Epidermal melanocyte (primary cell): Measurements from ENCODE around the gene NR2F1-AS1.

ENCODE experiments used
- DNase-seq: peaks from one replicate; pipeline ENCODE4 v3.0.0; 2011; ENCODE audit warnings: low spot score; ENCODE audit not compliant: insufficient read length

NR2F1-AS1 gene

DNA sequence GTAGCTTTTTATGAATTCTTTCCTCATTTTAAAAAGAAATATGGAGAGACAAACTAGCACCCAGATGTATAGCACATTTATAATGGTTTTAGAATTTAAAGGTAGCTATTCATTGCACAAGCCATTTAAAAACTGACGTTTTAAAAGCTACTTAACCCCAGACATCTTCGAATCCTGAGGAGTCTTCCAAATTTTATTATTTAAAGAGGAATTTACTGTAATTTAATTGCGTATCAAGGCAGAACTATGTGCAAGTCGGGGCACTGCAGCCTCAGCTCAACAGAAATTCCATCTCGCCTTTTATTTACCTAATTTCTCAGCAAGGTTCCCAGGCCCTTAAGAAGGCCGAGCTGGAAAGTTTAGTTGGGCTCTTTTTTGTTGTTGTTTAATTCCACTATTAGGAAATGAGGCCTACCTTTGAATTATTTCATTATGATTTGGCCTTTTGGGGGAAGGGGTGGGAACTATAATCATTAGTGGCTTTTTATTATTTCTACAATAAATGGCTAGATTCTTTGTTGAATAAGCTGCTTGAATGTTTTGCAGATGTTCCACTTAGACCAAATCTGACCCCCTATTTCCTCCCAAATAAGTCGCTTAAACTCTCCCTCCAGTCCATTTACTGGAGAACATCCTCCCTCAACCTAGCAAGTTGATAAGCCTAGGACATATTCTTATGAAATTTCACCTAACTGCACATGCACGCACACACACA lies 22.2 kb upstream of the NR2F1-AS1 start:
- DNase-seq, result no peak

DNA sequence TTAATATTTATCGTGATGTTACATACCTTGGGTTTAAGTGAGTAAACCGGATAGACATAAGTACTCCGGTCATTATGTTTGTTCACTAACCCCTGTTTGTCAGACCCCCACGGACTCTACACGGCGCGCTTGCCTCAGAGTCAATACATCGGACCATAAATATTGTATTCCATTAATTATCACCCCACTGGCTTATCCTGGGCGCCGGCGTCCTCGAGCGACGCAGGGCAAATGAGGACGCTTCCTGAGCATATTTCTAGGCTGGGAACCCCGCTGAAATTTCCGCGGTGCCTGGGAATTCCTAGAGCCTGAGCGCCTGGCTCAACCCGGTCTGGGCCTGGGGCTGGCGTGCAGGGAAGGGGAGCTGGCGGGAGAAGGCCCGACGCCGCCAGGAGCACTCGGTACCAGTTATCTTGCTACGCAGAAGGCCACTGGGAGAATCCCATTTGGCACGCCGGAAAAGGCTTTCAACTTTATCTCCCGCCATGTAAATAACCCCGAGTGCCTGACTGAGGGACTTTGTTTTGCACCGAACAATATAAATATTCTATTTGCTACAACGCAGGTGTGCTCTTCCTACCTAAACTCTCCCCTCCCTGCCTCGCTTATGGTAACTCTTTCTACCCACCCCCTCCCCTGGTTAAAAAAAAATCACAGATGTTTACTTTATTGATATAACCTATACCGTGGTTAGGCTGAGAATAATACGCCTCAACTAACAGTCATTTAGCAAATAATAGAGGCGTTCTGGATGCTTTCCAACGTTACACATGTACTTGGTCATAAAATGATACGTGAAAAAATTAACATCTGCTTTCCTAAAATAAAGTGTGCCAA lies 21.4 kb upstream of the NR2F1-AS1 start:
- no peak for DNase-seq

DNA sequence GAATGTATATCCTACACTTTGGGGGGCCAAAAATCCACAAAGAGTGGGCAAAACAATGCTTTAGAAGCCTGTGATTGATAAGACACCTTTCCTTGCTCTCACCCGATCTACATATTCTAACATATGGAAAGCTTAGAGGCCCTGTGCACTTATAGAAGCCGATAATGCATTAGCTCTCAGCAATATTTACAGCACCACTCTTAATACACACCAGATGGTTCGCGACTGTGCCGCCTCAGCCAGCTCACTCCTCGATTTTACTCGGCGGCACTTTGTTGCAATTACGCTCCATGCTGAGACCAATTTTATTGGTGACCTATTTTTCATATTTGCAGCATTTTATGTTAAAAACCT lies 20.8 kb upstream of the NR2F1-AS1 start:
- DNase-seq, result no peak

DNA sequence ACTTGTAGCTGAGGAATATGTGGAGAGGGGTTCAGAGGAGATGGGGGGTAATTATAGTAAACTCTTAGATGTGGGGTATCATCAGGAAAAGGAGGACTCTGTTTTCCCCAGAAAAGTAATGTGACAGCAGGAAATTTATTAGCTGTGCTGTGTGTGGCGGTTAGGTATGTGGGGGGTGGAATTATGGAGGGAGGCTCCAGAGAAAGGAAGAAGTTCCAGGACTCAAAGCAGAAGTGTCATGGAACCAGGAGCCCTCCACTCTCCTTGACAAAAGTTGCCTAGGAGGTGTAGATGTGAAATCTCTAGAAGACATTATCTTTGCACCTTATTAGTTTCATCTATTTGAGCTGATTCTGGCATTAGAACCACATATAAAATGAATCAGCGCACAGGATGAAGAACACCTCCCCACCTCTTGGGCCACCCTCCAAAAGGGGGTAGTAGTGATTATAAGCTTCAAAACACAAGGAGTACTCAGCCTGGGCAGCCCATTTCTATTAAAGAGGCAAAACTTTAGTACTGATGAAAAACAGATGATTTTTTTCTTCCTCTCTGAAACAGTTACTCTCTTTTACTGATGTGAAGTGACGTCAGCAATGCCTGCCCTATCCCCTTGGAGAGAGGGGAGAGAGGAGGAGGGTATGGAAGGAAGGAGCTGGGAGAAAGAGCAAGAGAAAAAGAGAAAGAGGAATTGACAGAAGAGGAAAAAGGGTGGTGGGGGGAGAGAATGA lies 20.2 kb upstream of the NR2F1-AS1 start:
- DNase-seq, result no peak

DNA sequence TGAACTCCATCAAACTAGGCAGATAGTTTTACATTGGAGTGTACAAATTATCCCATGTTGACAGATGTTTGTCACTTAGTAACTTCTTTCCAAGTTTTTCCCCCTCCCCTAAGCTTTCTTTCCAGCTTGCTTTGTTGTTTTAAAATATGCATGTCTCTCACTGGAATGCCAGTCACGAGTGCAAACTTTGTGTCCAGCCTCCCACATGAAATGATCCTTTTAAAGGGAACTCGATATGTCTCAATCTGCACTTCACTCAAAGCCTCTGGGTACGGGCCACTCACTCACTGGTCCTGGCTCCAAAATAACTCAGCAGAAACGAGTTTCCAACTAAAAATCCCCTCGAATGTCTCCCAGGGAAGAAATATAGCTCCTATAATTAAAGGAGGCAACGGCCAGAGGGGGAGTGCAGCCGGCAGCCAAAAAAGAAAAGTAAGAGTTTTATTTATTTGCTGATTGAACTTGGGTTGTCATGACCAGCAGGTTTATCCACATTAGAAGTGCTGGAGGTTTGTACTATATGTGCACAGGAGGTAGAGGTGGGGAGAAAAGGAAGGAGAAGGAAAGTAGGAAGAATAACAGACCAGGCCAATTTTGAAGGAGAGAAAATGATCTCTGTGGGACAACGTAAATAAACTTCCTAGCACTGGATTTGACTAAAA lies 19.5 kb upstream of the NR2F1-AS1 start:
- no peak for DNase-seq

DNA sequence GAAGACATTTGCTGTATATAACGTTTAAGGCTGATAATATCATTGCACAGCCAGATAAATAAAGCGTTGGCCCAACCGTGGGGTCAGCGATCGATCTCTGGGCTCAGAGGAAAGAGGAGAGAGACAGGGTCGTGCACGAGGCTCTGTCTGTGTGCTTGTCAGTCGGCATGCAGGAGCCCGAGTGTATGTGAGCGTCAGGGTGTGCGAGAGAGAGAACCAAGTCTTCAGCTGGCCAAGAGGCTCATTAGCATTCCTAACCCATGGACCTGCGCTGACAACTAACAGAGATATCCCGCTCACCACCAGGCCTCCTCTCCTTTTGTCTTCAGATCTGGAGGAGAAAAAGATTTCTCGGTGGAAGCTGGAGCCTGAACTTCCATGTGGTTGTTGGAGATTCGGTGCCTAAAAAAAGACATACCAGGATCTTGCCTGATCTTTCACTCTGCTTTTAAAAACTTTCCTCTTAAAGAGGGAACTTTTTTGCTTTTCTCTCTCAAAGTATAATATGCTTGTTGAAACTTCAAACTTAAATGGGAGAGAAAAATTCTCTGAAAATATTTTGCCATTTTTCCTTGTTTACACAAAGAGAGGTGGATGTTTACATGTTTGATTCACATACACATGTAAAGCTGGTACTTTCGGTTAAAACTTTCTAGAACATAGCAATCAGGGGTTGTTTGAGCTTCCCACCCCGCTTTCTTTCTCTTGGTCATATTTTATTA lies 18.5 kb upstream of the NR2F1-AS1 start:
- no peak for DNase-seq

DNA sequence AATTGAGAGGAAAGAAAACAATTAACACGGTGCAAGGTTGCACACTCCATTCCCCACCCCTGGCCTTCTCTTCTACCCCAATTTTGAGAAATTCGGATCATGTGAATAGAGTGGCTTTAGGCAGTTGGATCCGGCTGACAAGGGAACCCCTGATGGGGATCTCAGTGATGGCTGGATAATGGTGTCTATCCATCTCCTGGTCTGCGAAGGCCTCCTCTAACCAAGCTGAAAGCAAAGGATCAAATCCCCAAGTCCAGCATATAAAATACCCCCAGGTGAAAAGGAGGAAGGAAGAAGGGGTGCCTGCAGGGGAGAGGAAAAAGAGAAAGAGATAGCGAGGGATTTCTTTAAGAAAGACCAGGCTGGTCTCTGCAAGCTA lies 18.0 kb upstream of the NR2F1-AS1 start:
- no peak for DNase-seq

DNA sequence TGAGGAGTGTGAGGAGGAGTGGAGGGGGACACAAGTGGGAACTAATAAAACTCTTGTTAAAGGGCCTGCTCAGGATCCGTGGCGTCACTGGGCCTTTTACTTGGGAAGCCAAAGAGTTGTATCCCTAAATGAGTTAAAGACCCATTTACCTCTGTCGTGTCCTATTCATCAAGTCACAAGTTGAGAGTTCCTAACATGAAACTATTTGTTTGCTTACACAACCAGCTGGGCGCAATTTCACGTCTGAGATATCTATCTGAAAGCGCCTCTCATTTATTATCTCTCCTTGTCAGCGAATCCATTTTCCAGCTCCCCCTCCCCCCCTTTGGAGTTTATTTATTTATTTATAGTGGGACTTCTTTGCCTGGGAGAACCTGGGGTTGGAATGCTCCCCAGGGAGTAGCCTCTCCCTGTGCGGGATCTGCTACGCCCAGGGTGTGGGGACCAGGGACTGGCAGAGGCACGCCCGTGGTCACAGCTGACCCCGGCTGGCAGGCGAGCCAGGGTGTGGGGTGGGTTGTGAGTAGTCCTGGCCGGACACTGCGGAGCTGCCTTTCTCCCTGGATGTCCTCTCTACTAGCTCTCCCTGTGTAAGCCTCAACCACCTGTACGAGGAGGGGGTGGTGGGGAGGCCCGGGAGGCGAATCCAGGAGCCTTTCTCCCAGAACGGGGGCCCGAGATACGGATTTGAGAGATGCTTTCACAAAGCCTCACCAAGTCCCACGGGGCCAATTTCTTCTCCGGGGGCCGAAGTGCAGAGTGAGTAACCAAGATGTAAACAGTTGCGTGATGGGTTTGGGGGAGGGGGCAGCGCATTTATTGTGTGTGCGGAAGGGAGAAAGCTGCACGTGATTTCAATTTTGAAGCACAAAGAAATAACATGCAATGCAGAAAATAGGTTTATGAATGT lies 17.3 kb upstream of the NR2F1-AS1 start:
- DNase-seq, result no peak

DNA sequence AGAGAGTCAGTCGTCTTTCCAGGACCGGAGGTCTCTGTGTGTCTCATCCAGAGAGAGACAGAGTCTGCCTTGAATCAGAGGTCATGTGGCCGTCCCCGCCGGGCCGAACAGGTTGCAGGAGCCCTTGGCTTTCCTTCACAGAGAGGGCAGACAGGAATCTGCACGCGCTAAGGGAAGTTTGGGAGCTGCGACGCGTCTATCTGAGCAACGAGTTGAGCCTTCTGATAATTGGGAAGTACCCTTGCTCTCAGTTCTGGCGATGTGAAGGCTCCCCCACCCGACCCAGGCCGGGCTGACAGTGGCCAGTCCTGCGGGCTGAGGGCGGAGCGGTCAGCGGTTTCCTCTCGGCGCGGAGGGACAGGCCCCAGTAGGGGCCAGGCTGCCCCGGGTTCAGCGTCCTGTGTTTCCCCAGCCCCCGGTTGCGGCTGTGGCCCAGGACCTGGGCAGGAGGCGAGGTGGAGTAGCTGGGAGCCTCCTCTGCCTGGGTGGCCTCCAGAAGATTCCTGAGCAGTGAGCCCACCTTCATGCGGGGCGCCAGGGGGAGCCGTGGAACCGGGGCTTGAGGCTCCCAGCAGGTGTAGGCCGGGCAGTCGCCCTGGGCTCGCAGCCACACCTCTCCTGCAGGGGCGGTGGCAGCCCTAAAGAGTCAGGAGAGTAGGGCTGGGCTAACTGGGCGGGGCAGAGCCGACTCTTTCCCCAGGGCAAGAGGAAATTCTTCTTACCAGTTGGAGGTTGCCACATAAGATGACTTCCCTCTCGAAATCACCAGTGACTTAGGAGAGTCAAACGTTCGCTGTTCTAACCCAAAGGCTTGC lies 15.9 kb upstream of the NR2F1-AS1 start:
- DNase-seq, result no peak

DNA sequence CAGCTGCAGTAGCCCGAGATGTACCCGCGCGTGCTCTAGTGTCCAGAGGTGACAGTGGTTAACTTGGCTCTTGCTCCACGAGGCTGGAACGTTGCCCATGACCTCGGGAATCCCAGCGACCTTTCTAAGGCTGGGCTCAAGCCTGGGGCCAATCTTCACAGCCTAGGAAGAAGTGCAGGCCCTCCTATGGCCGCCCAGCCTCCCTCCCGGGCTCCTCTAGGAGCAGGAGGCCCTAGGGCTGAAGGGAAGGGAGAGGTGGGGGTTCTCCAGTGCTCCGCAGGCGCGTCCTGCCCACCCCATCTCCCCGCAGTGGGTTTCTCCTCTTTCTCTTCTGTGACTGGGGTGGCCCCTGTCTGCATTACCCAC lies 15.3 kb upstream of the NR2F1-AS1 start:
- DNase-seq, result no peak

DNA sequence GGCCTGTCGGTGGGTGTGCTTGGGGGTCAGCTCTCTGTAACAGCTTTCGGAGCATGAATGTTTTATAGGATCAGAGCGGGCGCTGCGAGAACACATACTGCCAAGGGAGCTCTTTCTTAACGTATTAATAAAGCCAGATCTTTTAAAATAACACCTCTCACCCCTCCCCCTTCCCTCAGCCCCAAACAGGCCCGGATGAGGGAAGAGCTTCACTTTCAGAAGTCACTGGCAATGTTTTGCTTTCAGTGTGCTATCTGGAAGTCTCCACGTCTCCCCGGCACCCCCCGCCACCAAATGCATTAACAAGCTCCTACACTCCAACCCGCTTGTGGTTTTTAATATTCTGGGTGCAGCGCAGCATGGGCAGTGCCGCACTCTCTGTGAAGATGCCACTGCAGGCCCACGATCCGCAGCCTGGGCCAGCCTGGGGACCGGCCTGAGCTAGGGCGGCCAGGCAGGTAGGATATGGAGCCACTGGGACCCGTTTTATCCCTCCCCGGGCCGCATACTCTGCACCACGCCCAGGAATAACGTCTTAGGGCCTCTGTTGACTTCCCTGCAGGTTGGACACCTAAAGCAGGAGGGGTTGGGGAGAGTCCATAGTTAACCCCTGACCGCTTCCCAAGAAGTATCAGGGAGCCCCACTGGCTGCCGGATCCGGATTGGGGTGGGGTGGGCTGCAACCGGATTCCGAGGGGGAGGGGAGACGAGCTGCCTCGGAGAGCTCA lies 14.6 kb upstream of the NR2F1-AS1 start:
- no peak for DNase-seq

DNA sequence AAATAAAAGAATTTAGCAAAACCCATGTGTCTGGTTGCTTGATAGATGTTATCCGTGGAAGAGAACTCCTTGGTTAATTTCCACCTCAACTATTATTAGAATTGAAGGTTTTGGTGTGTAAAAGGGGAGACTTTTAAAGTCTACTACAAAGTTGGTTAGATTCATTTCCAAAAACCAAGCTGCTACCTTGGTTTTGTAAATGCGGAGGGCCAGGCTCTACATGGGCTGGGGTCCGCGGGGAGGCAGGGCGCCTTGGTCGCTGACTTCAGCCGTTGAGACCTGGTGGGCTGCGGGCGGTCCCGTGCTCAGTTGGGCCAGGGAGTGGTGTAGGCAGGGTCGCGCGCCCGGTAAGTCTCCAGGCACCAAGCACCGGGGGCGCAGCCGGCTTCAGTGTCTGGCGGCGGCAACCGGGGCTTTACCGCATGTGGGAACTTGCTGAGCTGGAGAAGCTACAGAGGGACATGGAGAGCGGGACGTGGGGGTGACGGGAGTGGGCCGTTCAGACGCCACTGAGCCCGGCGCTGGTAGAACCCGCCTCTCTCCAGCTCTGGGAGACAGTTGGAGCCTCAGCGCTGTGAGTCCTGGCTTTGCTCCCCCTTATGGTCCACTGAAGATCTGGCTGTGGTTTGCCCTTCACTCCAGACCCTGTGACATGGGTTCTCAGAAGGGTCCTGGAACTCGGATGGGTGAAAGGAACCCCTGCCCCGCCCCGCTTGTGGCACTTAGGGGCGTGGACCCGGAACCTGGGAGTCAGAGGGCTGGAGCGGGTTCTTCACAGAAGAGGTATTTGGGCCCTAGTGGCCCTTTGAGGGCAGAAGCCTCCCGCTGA lies 13.8 kb upstream of the NR2F1-AS1 start:
- DNase-seq, result no peak

DNA sequence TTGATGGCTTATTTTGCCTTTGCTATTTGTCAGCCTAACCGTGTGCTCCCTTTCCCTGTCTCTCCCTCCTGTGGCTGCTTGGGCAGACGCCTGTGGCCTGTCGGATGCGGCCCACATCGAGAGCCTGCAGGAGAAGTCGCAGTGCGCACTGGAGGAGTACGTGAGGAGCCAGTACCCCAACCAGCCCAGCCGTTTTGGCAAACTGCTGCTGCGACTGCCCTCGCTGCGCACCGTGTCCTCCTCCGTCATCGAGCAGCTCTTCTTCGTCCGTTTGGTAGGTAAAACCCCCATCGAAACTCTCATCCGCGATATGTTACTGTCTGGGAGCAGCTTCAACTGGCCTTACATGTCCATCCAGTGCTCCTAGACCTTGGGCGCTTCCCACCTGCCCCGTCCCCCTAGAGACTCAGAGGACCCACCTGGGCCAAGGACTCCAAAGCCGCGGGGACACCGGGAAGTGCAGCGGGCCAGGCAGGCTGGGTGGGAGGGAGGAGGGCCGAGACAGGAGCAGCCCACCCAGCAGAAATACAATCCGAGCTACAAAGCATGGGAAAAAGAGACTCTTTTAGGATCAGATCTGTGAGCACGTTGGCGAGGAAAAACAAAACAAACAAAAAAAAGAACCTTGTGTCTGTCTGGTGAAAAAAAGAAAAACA lies 12.6 kb upstream of the NR2F1-AS1 start:
- DNase-seq, result no peak

DNA sequence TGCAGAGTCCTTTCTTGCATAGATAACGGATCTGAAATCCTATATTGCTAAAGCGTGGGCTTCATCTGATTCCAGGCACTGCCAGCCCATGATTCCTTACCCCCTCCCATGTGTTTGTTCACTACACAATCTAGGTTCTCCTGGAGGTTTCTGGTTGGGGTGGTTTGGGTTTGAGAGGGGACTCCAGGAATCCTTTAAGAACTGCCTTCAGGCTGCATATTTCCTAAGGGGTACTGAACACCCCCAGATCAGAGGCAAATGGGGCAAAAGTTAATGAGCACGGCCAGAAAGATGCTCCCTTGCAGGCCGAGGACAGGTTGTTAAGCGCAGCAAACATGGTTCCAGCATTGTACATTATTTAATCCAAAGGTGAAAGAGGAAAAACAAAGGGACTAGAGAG lies 11.9 kb upstream of the NR2F1-AS1 start:
- no peak for DNase-seq

DNA sequence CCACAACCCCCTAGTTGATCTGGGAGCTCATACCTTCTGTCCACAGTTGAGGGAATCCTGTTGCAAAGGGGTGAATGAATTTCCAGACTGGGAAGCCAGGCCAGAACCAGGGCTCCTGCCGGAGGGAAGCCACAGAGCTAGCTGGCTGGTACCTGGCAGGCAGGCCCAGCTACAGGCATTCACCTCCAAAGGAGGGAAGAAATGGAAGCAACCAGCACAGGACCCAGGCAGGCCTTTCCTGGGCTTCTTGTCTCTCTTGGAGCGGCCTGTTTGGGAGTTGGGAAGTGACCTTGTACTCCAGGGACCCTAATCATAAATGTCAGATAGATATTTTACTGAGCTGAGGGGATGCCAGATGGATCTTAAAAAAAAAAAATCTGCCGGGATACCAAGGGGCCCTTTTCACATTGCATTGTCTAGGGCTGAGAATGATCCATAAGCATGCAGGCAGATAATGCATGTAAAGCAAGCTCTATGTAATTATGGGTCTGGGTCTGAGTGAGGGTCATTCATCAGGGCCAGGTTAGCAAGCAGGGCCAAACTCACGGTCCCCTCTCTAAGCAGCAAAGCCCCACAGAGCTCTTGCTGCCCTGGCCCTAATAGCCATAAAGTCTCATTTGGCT lies 10.4 kb upstream of the NR2F1-AS1 start:
- DNase-seq, result no peak

DNA sequence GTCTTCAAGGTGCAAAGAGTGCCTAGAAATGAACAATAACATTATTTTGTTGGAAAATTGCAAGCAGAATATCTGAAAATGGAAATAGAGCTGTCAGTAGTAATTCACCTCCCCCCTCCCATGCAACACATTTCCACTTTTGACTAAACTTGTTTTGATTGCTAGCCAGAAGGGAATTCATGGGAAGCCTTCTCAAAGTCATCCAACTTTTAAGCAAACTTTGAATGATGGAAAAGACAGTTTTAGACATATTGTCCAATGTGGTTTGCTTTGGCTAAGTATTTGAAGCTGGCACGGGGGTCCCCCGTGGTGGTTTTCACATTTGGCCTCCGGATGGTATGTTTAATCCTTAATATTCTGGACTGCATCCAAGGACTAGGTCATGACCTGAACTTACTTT lies 9.5 kb upstream of the NR2F1-AS1 start:
- DNase-seq, result no peak

DNA sequence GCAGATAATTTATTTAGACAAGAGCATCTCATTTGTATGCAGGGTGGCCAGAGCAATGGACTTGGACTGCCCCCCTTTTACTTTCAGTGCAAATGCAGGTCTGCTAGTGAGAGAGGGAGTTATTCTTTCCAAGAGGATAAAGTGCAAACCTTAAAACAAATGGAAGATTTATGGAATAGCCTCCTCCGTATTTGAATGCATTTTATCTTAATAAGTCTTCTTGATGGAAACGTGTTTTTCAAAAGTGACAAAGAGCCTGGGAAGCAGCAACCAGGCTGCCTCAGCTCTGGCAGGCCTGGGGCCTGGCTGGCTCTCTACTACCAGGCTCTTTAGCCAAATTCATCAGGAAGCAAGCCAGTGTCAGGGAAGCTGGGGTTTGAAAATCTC lies 8.8 kb upstream of the NR2F1-AS1 start:
- DNase-seq, result no peak
